Testis (tissue), 5 donors: ENCODE data around the gene LAMA5. TPM values are rescaled to one million over a fixed set of nuclear protein-coding genes. Genes with fewer than 3 reads are reported as not detected.

Experiments used
- DNase-seq: peaks from one replicate; pipeline ENCODE4 v3.0.0-alpha.2; 2019
- H3K27ac ChIP-seq, 2 donors: fragments of 200-600 bp; sonication (generic); one replicate each; pipeline ENCODE4 v1.5.1; 2019
- H3K27me3 ChIP-seq: fragments of 200-600 bp; sonication (generic); one replicate; pipeline ENCODE4 v1.5.1; 2019
- H3K36me3 ChIP-seq: fragments of 200-600 bp; sonication (generic); one replicate; pipeline ENCODE4 v1.5.1; 2017; ENCODE audit warnings: low read depth; ENCODE audit errors: missing control alignments
- H3K4me1 ChIP-seq: fragments of 200-600 bp; sonication (generic); one replicate; pipeline ENCODE4 v1.5.1; 2019
- H3K4me3 ChIP-seq, 2 donors: fragments of 200-600 bp; sonication (generic); one replicate each; pipeline ENCODE4 v1.5.1; 2017 to 2019
- H3K9me3 ChIP-seq: fragments of 200-600 bp; sonication (generic); one replicate; pipeline ENCODE4 v1.5.1; 2017
- POLR2A ChIP-seq: fragments of 450-650 bp; IDR thresholded peaks from one replicate; pipeline ENCODE4 v1.6.1; 2017; ENCODE audit warnings: antibody characterized with exemption, mild to moderate bottlenecking, moderate library complexity
- whole genome bisulfite sequencing, 2 donors: methylation state at CpG; one replicate each; pipeline ENCODE4 v1.1.5; 2018; 5-methylcytosine and 5-hydroxymethylcytosine counted together
- intact Hi-C: fragments of 100-400 bp; cut with DNase I; formaldehyde crosslinking; loops from one replicate; pipeline ENCODE4 v1.15.1; 2023; ENCODE audit warnings: low total_unique reads
- long read RNA-seq, 2 donors: transcript quantifications; one replicate each; lab custom pipeline, GENCODE V29; 2026
- polyA plus RNA-seq: library from polyadenylated mRNA; stranded (reverse); fragments of 350-450 nt; fragmentation: Illumina TruSeq; extraction: RNeasy Lipid Tissue Mini Kit (QIAGEN cat#74804); gene quantifications from one replicate; pipeline ENCODE4 v1.2.3, GENCODE V29; 2014; ENCODE audit warnings: low read depth, low replicate concordance; ENCODE audit not compliant: insufficient read depth
- total RNA-seq, 2 donors: library from RNA; depleted of rRNA; stranded (reverse); fragments of >200 nt; gene quantifications; one replicate each; pipeline ENCODE4 v1.2.3, GENCODE V29; 2016
- TF ChIP-seq, protein P1 (sequence below), 3 experiments: fragments of 450-650 bp in 2 of 3; fragments of 200-600 bp in 1 of 3; sonication (generic) in 1 of 3; IDR thresholded peaks; one replicate each; pipeline ENCODE4 v1.5.1; 2016 to 2019; ENCODE audit warnings: antibody characterized with exemption in 3 of 3, mild to moderate bottlenecking in 2 of 3, moderate library complexity in 1 of 3

Gene LAMA5, protein sequence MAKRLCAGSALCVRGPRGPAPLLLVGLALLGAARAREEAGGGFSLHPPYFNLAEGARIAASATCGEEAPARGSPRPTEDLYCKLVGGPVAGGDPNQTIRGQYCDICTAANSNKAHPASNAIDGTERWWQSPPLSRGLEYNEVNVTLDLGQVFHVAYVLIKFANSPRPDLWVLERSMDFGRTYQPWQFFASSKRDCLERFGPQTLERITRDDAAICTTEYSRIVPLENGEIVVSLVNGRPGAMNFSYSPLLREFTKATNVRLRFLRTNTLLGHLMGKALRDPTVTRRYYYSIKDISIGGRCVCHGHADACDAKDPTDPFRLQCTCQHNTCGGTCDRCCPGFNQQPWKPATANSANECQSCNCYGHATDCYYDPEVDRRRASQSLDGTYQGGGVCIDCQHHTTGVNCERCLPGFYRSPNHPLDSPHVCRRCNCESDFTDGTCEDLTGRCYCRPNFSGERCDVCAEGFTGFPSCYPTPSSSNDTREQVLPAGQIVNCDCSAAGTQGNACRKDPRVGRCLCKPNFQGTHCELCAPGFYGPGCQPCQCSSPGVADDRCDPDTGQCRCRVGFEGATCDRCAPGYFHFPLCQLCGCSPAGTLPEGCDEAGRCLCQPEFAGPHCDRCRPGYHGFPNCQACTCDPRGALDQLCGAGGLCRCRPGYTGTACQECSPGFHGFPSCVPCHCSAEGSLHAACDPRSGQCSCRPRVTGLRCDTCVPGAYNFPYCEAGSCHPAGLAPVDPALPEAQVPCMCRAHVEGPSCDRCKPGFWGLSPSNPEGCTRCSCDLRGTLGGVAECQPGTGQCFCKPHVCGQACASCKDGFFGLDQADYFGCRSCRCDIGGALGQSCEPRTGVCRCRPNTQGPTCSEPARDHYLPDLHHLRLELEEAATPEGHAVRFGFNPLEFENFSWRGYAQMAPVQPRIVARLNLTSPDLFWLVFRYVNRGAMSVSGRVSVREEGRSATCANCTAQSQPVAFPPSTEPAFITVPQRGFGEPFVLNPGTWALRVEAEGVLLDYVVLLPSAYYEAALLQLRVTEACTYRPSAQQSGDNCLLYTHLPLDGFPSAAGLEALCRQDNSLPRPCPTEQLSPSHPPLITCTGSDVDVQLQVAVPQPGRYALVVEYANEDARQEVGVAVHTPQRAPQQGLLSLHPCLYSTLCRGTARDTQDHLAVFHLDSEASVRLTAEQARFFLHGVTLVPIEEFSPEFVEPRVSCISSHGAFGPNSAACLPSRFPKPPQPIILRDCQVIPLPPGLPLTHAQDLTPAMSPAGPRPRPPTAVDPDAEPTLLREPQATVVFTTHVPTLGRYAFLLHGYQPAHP (N-terminal part only)
- 100 to 1,000 TPM; 121 to 144 TPM for total RNA-seq
- 33.2 TPM for polyA plus RNA-seq
- long read RNA-seq, donor 1, partial matches to known transcripts: 154 of 224 reads
- long read RNA-seq, donor 1, other reads (novel, unspliced or antisense): 70 of 224 reads
- long read RNA-seq, donor 2, partial matches to known transcripts: 2,590 of 2,742 reads
- long read RNA-seq, donor 2, other reads (novel, unspliced or antisense): 151 of 2,742 reads

DNA sequence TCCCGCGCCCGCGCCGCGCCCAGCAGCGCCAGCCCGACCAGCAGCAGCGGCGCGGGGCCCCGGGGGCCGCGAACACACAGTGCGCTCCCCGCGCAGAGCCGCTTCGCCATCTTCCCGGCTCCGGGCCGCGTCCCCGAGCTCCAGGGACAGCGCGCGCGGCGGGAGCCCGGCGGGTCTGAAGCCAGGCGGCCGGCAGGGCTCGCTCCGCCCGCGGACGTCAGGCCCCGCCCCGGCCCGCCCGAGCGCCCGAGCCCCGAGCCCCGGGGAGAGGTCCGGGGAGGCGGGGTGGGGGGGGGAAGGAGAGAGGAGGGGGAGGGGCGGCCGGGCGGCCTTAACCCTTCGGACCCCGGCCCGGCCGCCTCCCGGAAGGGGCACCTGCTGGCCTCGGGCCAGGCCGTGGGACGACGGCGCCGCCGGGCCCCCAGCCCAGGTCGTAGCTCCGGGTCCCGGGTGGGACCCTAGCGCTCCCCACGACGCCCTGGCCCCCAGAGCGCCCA, at the start of gene LAMA5:
LAMA5 (minus strand) TSS at position 177 of the 497 bp plus-strand sequence; CDS start at position 110, 67 bp downstream.
- WGBS, 2 donors: 4% methylated on average over 7 of the region's 70 CpGs; no CpG with 5 or more reads in 1 of the 2 donors
- peak within 1 kb of the TSS; percentile 58 to 84 for H3K4me3 ChIP-seq
- peak within 1 kb of the TSS; percentile 80 for H3K27ac ChIP-seq
- no peak for TF ChIP-seq POLR2A
- DNase-seq: no peak
- intact Hi-C loops: no loop called here
- no peaks in the 10 kb centered on the region for H3K27me3 ChIP-seq
- H3K36me3 ChIP-seq: no peaks in the 10 kb centered on the region
- H3K4me1 ChIP-seq: peaks cover 65% of the 10 kb centered on the region
- H3K9me3 ChIP-seq: no peaks in the 10 kb centered on the region

DNA sequence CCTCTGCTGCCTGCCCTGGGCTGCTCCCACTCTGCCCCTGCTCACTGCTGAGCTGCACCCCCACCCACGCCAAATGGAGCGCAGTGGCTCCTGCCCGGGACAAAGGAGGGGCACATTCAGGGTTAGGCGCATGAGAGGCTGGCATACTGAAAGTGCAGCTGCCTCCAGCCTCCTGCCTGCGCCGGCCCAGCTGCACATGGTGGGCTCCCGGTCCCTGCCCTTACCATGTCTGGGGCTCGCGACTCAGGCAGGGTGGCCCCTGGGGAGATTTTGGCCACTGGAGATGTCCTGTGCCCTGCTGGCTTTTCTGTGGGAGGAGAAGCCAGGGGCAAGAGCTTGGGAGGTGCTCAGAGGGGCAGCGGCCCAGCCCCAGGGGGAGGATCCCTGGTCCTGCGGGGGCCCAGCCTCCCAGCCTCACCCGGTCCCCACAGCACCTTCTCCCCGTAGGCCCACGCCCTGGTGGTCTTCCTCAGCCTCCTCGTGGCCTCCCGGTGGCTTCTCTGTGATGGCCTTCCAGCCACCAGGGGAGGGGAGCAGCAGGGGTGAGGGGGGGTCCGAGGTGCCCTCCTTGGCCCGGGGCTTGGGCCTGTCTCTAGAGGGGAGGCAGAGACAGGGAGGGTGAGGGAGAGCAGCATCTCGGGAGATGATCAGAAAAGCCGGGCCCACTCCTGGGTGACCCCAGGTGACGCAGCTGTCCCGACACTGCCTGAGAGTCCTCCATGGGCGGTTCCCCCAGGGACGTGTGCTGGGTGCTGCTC, 48.4 kb upstream of the LAMA5 start:
- WGBS, 2 donors: 80 to 89% methylated on average over 8 to 21 of the region's 24 CpGs

DNA sequence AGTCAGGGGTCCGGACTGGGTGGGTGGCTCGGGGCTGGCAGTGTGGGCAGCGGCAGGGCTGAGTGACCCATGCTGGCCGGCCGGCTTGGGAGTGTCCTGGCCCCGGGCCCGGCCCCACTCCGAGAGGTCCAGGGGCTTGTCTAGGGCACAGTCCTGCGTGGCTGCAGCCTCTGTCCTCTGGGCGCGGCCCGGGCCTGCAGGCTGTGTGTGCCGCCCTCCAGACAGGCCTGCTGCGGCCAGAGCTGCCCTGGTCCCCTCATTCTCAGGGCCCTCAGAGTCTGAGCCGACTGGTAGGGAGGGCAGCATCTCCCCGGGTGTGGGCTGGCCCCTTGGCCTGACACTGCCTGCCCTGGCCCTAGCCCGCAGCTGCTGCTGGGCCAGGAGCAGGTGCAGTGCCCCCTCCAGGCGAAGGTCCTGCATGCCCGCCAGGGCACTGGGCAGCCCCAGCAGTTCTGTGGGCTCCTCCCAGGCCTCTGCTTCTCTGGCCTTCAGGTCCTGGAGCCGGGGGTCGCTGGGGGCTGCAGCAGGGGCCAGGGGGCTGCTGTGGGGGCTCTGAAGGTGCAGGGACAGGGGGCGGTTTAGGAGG, 46.9 kb upstream of the LAMA5 start:
- Histone ChIP-seq H3K4me1 (peaks cover 12% of the 10 kb centered on the region), H3K27ac (no peak overlapping the region), H3K27me3 (no peaks in the 10 kb centered on the region), H3K9me3 (no peaks in the 10 kb centered on the region), H3K4me3 (no peak overlapping the region), H3K36me3 (no peaks in the 10 kb centered on the region)
- TF ChIP-seq, protein P1, sequence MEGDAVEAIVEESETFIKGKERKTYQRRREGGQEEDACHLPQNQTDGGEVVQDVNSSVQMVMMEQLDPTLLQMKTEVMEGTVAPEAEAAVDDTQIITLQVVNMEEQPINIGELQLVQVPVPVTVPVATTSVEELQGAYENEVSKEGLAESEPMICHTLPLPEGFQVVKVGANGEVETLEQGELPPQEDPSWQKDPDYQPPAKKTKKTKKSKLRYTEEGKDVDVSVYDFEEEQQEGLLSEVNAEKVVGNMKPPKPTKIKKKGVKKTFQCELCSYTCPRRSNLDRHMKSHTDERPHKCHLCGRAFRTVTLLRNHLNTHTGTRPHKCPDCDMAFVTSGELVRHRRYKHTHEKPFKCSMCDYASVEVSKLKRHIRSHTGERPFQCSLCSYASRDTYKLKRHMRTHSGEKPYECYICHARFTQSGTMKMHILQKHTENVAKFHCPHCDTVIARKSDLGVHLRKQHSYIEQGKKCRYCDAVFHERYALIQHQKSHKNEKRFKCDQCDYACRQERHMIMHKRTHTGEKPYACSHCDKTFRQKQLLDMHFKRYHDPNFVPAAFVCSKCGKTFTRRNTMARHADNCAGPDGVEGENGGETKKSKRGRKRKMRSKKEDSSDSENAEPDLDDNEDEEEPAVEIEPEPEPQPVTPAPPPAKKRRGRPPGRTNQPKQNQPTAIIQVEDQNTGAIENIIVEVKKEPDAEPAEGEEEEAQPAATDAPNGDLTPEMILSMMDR (IDR thresholded peaks at IDR 0.05): peak in 1 of 3 experiments; percentile 10
- no peak for TF ChIP-seq POLR2A
- intact Hi-C loops: no loop called here
- WGBS, 2 donors: 86 to 90% methylated on average over 12 to 21 of the region's 22 CpGs
- no peak for DNase-seq

More for the DNA sequence above, 48.4 kb upstream of the LAMA5 start:
- H3K9me3 ChIP-seq: no peaks in the 10 kb centered on the region
- no peak overlapping the region for H3K4me3 ChIP-seq
- TF ChIP-seq, protein P1 (IDR thresholded peaks at IDR 0.05): no peak
- TF ChIP-seq POLR2A: no peak
- no peak overlapping the region for H3K27ac ChIP-seq
- peaks cover 6% of the 10 kb centered on the region for H3K4me1 ChIP-seq
- H3K36me3 ChIP-seq: no peaks in the 10 kb centered on the region
- intact Hi-C loops: no loop called here
- no peak for DNase-seq
- no peaks in the 10 kb centered on the region for H3K27me3 ChIP-seq

DNA sequence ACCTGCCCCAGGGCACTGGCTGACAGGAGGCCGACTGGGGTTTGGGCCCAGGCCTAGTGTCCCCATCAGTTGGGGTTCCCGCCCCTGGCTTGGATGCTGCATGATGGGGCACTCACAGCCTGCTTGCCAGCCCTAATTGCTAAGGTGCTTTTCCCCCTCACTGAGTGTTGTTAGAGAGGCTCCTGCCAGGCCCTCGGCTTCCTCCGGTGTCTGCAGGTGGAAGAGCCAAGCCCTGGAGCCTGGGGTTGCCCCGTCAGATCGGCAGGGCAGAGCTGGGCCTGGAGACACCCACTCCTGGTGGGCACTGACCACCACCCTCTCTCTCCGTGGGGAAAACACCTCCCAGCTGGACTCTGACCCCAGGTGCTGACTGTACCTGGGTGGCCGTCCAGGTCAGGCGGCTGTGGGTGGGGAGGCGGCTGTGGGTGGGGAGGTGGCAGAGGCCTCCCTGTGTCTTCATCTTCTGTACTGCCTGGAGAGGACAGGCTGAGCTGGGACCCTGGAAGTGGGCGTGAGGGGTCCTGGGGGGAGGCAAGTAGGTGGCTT, 46.0 kb upstream of the LAMA5 start:
- no peaks in the 10 kb centered on the region for H3K27me3 ChIP-seq
- TF ChIP-seq, protein P1 (IDR thresholded peaks at IDR 0.05): no peak
- no peak for TF ChIP-seq POLR2A
- H3K27ac ChIP-seq: no peak overlapping the region
- 95 to 100% methylated on average over 2 to 11 of the region's 11 CpGs for WGBS, 2 donors
- H3K4me3 ChIP-seq: no peak overlapping the region
- intact Hi-C loops: no loop called here
- DNase-seq: no peak
- no peaks in the 10 kb centered on the region for H3K36me3 ChIP-seq
- H3K4me1 ChIP-seq: peaks cover 12% of the 10 kb centered on the region
- H3K9me3 ChIP-seq: no peaks in the 10 kb centered on the region
